ENCODE measurements around the gene KIAA0825. TPM values are rescaled to one million over a fixed set of nuclear protein-coding genes. Genes with fewer than 3 reads are reported as not detected.
A peak's percentile ranks its signal among the peaks of the same experiment; 100 is the strongest.

KIAA0825 gene
- total and polyA plus RNA-seq, 2 donors (not counting 1 experiment from before 2014, with no cell fraction given), result 1.7 to 3.6 TPM

DNA sequence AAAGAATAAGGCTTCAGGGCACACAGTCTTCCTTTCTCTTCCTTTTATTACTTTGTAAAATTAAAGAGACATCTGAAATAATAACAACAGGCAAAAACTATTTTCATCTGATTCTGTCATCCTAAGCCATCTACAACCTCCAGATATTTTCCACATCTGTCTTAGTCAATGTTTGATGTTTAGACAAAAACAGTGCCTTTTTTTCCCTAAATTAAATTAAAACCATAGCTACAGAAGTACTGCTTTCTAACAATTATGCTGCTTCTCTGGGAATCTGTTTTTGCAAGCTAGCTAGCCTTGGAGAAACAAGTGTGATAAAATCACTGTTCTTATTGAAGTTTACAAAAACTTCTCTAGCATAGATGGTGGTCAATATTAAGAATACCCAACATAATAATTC, 95.4 kb downstream of the KIAA0825 start:
- Histone ChIP-seq H3K27ac (ENCODE audit: insufficient read depth, low read length) (no peak overlapping the region), H3K4me2 (ENCODE audit: extremely low read depth, insufficient read depth, low read length) (no peak overlapping the region), H2AFZ (ENCODE audit: low read length) (no peak overlapping the region), H3K9ac (ENCODE audit: insufficient read depth, low read length) (no peak overlapping the region), H3K36me3 (ENCODE audit: control insufficient read depth, insufficient read depth, low read length) (no peaks in the 10 kb centered on the region), H3K4me1 (ENCODE audit: control insufficient read depth, extremely low read depth, insufficient read depth, low read length) (no peaks in the 10 kb centered on the region), H3K9me3 (ENCODE audit: control insufficient read depth, insufficient read depth, low read depth, low read length) (no peaks in the 10 kb centered on the region), H4K20me1 (ENCODE audit: control insufficient read depth, extremely low read depth, insufficient read depth, low read length) (no peaks in the 10 kb centered on the region), H3K79me2 (ENCODE audit: control insufficient read depth, insufficient read depth, low read length) (no peaks in the 10 kb centered on the region), H3K4me3 (replicated peaks in 1 of 4; ENCODE audit: control extremely low read depth in 1 of 4, insufficient read depth in 1 of 4, low read depth in 3 of 4, low read length in 4 of 4) (no peak overlapping the region), H3K27me3 (ENCODE audit: control insufficient read depth, insufficient read depth, low read length) (no peaks in the 10 kb centered on the region)
- no peak for DNase-seq (ENCODE audit: low read depth in 2 of 2)
- TF ChIP-seq CTCF (conservative IDR thresholded peaks at IDR 0.05 in 1 of 2, IDR thresholded peaks at IDR 0.05 in 1 of 2; ENCODE audit: low read depth in 1 of 2, low read length in 2 of 2) (no peak), EZH2 (IDR thresholded peaks at IDR 0.05; ENCODE audit: low read length, missing control alignments) (no peak)

- no peaks in the 10 kb centered on the region for H4K20me1 ChIP-seq (ENCODE audit: control insufficient read depth, extremely low read depth, insufficient read depth, low read length)
- H3K9ac ChIP-seq (ENCODE audit: insufficient read depth, low read length), result no peak overlapping the region
- no peak overlapping the region for H3K4me3 ChIP-seq (replicated peaks in 1 of 4; ENCODE audit: control extremely low read depth in 1 of 4, insufficient read depth in 1 of 4, low read depth in 3 of 4, low read length in 4 of 4)
- no peaks in the 10 kb centered on the region for H3K79me2 ChIP-seq (ENCODE audit: control insufficient read depth, insufficient read depth, low read length)
- no peak overlapping the region for H3K27ac ChIP-seq (ENCODE audit: insufficient read depth, low read length)
- peak in 1 of 2 donors; percentile 15 for DNase-seq (ENCODE audit: low read depth in 2 of 2)
- no peak for TF ChIP-seq CTCF (conservative IDR thresholded peaks at IDR 0.05 in 1 of 2, IDR thresholded peaks at IDR 0.05 in 1 of 2; ENCODE audit: low read depth in 1 of 2, low read length in 2 of 2)
- TF ChIP-seq EZH2 (IDR thresholded peaks at IDR 0.05; ENCODE audit: low read length, missing control alignments), result no peak
- no peaks in the 10 kb centered on the region for H3K36me3 ChIP-seq (ENCODE audit: control insufficient read depth, insufficient read depth, low read length)
- H3K9me3 ChIP-seq (ENCODE audit: control insufficient read depth, insufficient read depth, low read depth, low read length), result no peaks in the 10 kb centered on the region
- no peaks in the 10 kb centered on the region for H3K4me1 ChIP-seq (ENCODE audit: control insufficient read depth, extremely low read depth, insufficient read depth, low read length)
- H3K4me2 ChIP-seq (ENCODE audit: extremely low read depth, insufficient read depth, low read length), result no peak overlapping the region
- H3K27me3 ChIP-seq (ENCODE audit: control insufficient read depth, insufficient read depth, low read length), result no peaks in the 10 kb centered on the region
- H2AFZ ChIP-seq (ENCODE audit: low read length), result no peak overlapping the region
These were observed 96.3 kb downstream of the KIAA0825 start for GRCh38 chr5:94522117-94522516.

- no peak for DNase-seq (ENCODE audit: low read depth in 2 of 2)
- no peaks in the 10 kb centered on the region for H3K79me2 ChIP-seq (ENCODE audit: control insufficient read depth, insufficient read depth, low read length)
These were observed 100.6 kb downstream of the KIAA0825 start for GRCh38 chr5:94517490-94518488.

More at GRCh38 chr5:94517490-94518488, 100.6 kb downstream of the KIAA0825 start:
- no peaks in the 10 kb centered on the region for H3K9me3 ChIP-seq (ENCODE audit: control insufficient read depth, insufficient read depth, low read depth, low read length)
- H3K4me2 ChIP-seq (ENCODE audit: extremely low read depth, insufficient read depth, low read length), result no peak overlapping the region
- no peaks in the 10 kb centered on the region for H4K20me1 ChIP-seq (ENCODE audit: control insufficient read depth, extremely low read depth, insufficient read depth, low read length)
- H3K36me3 ChIP-seq (ENCODE audit: control insufficient read depth, insufficient read depth, low read length), result no peaks in the 10 kb centered on the region
- no peaks in the 10 kb centered on the region for H3K27me3 ChIP-seq (ENCODE audit: control insufficient read depth, insufficient read depth, low read length)
- no peak overlapping the region for H3K9ac ChIP-seq (ENCODE audit: insufficient read depth, low read length)
- no peaks in the 10 kb centered on the region for H3K4me1 ChIP-seq (ENCODE audit: control insufficient read depth, extremely low read depth, insufficient read depth, low read length)
- H3K27ac ChIP-seq (ENCODE audit: insufficient read depth, low read length), result no peak overlapping the region
- no peak overlapping the region for H2AFZ ChIP-seq (ENCODE audit: low read length)
- TF ChIP-seq CTCF (conservative IDR thresholded peaks at IDR 0.05 in 1 of 2, IDR thresholded peaks at IDR 0.05 in 1 of 2; ENCODE audit: low read depth in 1 of 2, low read length in 2 of 2) (no peak), EZH2 (IDR thresholded peaks at IDR 0.05; ENCODE audit: low read length, missing control alignments) (no peak)
- no peak overlapping the region for H3K4me3 ChIP-seq (replicated peaks in 1 of 4; ENCODE audit: control extremely low read depth in 1 of 4, insufficient read depth in 1 of 4, low read depth in 3 of 4, low read length in 4 of 4)

Measured in fibroblast of lung (primary cell).